GM21528 (cell line): ENCODE measurements around the gene LARP1B.
A peak's percentile ranks its signal among the peaks of the same experiment; 100 is the strongest.
"Not testable (repeated sequence)": the region's sequence is repeated elsewhere in the genome, so short reads cannot be mapped to it uniquely, and the experiment has no call there.

Experiments used
- ATAC-seq: cut with Tn5 transposase; IDR thresholded peaks from one replicate; pipeline ENCODE4 v1.9.1; 2021; ENCODE audit warnings: mild to moderate bottlenecking, moderate library complexity; ENCODE audit not compliant: unreplicated experiment, low FRiP score

The LARP1B gene

GRCh38 chr4:128060699-128061565, at the start of gene LARP1B:
Gene LARP1B, plus strand, starts transcription at chr4:128061312. Its CDS starts 13,640 bp downstream, at chr4:128074952.
- peak; percentile 93 for ATAC-seq

GRCh38 chr4:128025319-128025718, 35.8 kb upstream of the LARP1B start:
- ATAC-seq, result no peak

DNA sequence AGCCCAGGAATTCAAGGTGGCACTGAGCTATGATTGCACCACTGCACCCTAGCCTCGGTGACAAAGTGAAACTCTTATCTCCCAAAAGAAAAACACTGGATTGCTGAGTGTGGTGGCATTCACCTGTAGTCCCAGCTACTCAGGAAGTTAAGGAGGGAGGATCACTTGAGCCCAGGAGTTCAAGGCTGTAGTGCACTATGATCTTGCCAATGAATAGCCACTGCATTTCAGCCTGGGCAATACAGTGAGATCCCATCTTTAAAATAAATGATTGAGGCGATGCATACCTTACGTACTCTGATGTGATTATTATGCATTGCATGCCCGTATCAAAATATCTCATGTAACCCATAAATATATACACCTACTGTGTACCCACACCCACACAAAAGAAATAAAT, 31.2 kb upstream of the LARP1B start:
- no peak for ATAC-seq

DNA sequence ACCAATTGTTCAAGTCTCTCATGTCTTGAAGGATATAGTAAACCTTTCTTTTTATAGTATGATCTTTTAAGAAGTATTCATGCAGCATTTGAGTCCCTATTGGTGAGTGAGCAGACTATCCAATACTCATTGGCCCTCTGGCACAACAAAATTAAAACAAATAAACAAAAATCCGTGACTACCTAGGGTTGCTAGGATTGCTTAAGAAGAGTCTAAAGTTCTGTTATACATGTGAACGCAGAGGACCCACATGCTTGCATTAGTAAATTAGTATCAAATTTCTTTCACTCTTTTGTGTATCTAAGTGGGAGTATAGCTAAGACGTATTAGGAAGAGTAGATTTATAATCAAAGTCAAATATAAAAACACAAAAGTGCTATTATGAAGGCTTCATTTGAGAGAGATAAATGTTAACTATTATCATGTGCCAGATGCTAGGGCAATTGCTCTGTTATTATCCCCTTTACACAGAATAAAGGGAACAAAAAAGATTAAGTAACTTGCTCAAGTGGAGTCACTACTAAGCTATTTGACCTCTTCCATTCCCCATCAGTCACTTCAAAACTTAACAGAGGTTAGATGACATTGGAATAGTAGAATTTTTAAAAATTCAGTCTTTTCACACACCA, 29.2 kb upstream of the LARP1B start:
- ATAC-seq, result no peak

DNA sequence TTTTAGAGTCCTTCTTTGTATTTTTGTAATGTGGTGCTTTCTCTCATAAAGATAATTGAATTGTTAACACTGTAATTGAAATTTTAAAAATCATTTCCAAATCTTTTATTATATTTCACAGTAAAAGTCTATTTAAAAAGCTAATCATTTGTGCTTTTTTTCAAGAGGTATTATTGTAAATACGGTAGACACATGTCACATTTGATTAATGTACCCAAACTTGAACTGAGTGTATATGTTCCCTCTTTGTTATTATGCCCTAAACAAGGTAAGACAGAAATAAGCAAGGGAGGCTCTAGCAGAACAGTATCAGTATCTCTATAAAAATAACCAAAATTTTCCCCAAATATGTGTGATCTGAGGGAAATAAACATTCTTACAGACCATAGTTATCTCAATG, 21.5 kb upstream of the LARP1B start:
- no peak for ATAC-seq

DNA sequence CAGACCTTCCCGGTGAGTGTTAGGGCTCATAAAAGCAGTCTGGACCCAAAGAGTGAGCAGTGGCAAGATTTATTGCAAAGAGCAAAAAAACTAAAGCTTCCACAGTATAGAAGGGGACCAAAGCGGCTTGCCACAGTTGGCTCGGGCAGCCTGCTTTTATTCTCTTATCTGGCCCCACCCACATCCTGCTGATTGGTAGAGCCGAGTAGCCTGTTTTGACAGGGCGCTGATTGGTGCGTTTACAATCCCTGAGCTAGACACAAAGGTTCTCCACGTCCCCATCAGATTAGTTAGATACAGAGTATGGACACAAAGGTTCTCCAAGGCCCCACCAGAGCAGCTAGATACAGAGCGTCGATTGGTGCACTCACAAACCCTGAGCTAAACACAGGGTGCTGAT, 14.1 kb upstream of the LARP1B start:
- not testable (repeated sequence) for ATAC-seq

DNA sequence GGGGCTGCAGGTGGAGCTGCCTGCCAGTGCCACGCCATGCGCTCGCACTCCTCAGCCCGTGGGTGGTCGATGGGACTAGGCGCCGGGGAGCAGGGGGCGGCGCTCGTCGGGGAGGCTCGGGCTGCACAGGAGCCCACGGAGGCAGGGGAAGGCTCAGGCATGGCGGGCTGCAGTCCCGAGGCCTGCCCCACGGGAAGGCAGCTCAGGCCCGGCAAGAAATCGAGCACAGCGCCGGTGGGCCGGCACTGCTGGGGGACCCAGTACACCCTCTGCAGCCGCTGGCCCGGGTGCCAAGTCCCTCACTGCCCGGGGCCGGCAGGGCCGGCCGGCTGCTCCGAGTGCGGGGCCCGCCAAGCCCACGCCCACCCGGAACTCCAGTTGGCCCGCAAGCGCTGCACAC, 13.6 kb upstream of the LARP1B start:
- ATAC-seq, result not testable (repeated sequence)

GRCh38 chr4:128051229-128051628, 9.9 kb upstream of the LARP1B start:
- not testable (repeated sequence) for ATAC-seq

DNA sequence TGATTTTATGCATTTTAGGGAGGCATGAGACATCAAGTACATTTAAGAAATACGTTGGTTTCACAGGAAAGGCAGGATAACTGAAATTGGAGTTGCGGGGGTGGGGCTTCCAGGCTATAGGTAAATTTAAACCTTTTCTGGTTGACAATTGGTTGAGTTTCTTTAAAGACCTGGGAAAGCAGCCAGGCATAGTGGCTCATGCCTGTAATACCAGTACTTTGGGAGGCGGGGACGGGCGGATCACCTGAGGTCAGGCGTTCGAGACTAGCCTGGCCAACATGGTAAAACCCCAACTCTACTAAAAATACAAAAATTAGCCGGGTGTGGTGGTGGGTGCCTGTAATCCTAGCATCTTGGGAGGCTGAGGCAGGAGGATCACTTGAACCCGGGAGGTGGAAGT, 6.2 kb upstream of the LARP1B start:
- not testable (repeated sequence) for ATAC-seq

DNA sequence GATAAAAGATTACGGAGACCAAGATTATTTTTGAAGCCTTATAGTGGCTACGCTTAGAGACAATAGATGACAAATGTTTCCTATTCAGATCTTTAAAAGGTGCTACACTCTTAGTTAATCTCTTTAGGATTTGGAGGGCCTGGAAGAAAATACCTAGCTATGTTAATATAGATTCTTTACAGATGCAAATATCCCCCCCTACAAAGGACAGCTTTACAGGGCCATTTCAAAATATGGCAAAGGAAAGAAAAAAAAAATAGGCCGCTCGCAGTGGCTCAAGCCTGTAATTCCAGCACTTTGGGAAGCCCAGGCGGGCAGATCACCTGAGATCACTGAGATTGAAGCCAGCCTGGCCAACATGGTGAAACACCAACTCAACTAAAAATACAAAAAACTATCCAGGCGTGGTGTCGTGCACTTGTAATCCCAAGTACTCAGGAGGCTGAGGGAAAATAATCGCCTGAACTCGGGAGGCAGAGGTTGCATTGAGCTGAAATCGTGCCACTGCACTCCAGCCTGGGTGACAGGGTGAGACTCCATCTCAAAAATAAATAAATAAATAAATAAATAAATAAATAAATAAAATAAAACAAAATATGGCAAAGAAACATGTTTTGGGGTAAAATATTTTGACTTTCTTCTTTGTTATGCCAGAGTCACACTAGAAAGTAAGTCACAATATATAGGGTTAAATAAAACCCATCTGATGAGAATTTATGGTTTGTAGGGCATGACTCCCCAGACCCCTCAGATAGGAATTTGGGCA, 5.5 kb upstream of the LARP1B start:
- ATAC-seq, result not testable (repeated sequence)

- ATAC-seq, result no peak
Observed at GRCh38 chr4:128056396-128056795, 4.7 kb upstream of the LARP1B start.

- ATAC-seq, result no peak
Observed at GRCh38 chr4:128060121-128060698, 902 bp upstream of the LARP1B start.

DNA sequence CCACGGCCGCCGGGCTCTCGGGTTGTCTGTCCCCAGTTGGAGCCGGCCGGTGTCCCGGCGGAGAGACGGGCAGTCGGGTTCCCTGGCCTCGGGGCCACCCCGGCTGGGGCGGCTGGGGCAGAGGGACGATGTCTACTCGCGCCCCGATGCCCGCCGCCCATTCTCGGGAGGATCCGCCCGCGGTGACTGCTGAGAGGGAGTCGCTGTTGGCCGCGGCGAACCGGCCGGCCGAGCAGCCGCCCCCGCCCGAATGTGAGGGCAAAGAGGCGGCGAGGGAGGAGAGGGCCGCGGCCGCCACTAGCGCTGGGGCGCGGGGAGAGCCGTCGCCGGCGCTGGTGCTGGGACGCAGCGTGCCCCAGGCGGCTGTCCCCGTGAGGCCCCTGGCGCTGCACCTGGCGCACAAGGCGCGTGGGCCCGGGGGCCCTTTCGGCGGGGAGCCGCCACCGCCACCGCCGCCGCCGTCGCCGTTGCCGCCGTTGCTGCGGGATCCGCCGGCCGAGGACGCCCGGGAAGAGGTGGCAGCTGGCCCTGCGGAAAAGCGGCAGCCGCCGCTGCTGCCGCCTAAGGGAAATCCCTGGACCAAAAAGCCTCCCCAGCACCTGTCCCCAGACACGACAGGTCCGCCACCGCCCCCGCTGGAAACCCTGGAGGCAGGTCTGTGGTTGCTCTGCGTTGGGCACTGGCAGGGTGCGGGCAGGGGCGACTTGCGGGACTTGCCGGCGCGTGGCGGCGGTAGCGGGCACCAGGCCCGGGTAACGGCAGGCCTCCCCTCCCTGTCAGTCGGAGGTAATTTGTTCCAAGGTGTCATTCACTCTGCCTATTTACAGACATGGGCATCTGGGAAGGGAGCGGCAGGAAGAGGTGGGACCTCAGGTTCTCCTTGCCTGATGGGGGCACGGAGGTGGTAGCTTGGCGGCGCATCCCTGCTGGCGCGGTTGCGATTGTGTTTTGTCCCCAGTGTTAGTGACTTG, 739 bp downstream of the LARP1B start:
- peak; percentile 47 for ATAC-seq

DNA sequence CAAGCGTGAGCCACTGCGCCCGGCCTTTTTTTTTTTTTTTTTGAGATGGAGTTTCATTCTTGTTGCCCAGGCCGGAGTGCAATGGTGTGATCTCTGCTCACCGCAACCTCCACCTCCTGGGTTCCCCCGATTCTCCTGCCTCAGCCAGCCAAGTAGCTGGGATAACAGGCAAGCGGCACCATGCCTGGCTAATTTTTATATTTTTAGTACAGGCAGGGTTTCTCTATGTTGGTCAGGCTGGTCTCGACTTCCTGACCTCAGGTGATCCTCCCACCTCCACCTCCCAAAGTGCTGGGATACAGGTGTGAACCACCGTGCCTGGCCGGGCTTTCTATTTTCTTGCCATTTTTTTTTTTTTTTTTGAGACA, 5.3 kb downstream of the LARP1B start:
- ATAC-seq, result not testable (repeated sequence)

DNA sequence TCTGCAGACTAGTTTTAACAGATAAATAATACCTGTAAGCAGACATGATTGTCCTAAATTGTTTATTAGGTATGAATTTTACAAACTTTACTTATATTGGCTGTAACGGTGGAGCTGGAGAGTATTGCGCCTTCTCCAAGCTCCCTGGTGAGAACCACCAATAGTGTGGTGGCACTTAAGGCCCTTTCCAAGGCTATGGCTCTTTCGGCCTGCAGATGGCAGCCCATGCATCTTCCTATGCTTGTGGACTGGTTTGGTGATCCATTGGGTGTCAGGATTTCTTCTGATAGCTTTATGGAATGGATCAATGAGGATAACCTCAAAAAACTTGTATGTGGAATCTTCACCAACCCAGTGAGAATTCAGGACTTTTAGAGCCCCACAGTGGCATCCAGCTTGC, 7.8 kb downstream of the LARP1B start:
- no peak for ATAC-seq

GRCh38 chr4:128076464-128076863, 15.4 kb downstream of the LARP1B start:
- no peak for ATAC-seq

GRCh38 chr4:128095293-128095692, 34.2 kb downstream of the LARP1B start:
- ATAC-seq, result not testable (repeated sequence)

DNA sequence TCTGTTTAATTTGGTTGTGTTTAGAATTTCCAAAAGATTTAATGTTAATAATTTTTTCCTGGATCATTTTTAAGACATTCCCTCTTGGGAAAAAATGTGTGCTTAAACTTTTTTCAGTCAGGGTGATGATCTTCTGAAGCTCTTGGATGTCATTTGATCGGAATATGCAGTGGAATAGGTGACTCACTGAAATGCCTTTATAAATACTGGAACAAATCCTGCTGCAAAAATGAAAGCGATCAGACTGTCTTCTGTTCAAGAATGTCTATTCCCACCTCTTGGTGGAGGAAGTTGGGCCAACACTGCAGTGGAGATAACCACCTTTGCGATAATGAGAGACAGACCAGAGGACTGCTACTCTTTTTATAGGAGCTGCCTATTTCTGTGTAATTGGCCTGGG, 46.7 kb downstream of the LARP1B start:
- no peak for ATAC-seq

DNA sequence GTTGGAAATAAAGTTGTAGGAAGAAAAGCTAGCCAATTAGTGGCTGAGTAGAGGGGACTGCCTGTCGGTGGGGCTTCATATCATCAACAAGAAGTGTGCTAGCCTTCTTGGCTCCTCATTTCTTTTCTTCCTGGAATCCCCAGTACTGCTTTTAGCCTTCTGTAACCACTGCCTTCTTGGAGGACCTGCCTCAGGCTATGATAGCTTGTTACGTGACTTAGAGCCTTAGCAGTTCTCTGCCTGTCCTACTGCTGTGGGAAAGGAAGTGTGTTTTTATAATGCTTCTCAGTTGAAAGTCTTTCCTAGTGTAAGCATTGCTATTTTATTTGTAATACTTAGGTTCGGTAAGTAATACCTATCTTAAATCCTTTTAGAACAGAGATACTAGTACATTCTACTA, 61.9 kb downstream of the LARP1B start:
- ATAC-seq, result no peak

- ATAC-seq, result no peak
Observed at GRCh38 chr4:128130621-128131020, 69.5 kb downstream of the LARP1B start.
